ENCODE data around the gene GLIS1. TPM values are rescaled to one million over a fixed set of nuclear protein-coding genes. Genes with fewer than 3 reads are reported as not detected.

Gene GLIS1
- total and polyA plus RNA-seq, 2 experiments from 2014 or later = 0.13 to 1.3 TPM

DNA sequence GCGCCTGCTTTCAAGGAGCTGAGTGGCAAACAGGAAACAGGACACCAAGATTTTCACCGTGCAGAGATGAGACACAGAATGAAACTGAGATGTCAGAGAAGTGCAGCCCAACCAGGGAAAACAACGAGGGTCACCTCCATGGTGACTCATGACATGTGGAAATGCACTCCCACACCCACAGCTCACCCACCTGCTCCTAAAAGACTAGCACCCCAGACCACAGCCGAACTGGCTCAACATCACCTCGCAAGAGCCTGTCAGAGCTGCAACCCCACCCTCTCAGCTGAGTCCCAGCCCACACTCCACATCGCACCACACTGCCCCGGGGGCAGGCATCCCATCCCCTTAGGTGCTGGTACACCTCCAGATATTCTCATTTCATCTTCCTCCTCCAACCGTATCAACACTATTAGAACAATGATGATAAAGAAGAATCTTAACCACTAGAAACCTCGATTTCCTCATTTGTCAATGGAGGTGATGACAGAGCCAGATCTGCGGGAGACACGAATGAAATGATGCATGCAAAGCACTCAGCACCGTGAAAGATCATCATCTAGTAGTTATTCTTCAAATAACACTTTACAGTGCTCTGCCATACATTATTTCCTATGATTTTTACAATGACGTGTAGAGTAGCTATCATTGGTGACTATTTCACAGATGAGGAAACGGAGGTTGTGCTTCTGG lies 176.5 kb downstream of the GLIS1 start:
- DNase-seq (ENCODE audit: low spot score) = no peak
- Histone ChIP-seq H3K4me3 (no peak overlapping the region), H2AFZ (no peak overlapping the region), H3K9me3 (ENCODE audit: low read depth) (no peaks in the 10 kb centered on the region), H3K27me3 (peaks cover 4% of the 10 kb centered on the region), H4K20me1 (ENCODE audit: insufficient read depth, poor library complexity, severe bottlenecking) (no peaks in the 10 kb centered on the region), H3K9me2 (replicated peaks; ENCODE audit: insufficient read depth) (no peaks in the 10 kb centered on the region), H3K4me2 (no peak overlapping the region), H3K36me3 (replicated peaks; ENCODE audit: insufficient read depth, low read depth) (no peaks in the 10 kb centered on the region), H3K4me1 (ENCODE audit: insufficient read depth) (peaks cover 4% of the 10 kb centered on the region), H3K27ac (no peak overlapping the region), H3K79me2 (no peaks in the 10 kb centered on the region)
- TF ChIP-seq, protein P1, sequence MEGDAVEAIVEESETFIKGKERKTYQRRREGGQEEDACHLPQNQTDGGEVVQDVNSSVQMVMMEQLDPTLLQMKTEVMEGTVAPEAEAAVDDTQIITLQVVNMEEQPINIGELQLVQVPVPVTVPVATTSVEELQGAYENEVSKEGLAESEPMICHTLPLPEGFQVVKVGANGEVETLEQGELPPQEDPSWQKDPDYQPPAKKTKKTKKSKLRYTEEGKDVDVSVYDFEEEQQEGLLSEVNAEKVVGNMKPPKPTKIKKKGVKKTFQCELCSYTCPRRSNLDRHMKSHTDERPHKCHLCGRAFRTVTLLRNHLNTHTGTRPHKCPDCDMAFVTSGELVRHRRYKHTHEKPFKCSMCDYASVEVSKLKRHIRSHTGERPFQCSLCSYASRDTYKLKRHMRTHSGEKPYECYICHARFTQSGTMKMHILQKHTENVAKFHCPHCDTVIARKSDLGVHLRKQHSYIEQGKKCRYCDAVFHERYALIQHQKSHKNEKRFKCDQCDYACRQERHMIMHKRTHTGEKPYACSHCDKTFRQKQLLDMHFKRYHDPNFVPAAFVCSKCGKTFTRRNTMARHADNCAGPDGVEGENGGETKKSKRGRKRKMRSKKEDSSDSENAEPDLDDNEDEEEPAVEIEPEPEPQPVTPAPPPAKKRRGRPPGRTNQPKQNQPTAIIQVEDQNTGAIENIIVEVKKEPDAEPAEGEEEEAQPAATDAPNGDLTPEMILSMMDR (IDR thresholded peaks at IDR 0.05; ENCODE audit: poor library complexity) = no peak
- TF ChIP-seq EZH2phosphoT487 (IDR thresholded peaks at IDR 0.05; ENCODE audit: low read depth, severe bottlenecking, unreplicated experiment) (no peak), EZH2 (IDR thresholded peaks at IDR 0.05; ENCODE audit: borderline replicate concordance) (no peak)
- 87% methylated on average over 14 of the region's 14 CpGs for WGBS (ENCODE audit: low lambda C conversion rate, missing lambda C conversion rate)

DNA sequence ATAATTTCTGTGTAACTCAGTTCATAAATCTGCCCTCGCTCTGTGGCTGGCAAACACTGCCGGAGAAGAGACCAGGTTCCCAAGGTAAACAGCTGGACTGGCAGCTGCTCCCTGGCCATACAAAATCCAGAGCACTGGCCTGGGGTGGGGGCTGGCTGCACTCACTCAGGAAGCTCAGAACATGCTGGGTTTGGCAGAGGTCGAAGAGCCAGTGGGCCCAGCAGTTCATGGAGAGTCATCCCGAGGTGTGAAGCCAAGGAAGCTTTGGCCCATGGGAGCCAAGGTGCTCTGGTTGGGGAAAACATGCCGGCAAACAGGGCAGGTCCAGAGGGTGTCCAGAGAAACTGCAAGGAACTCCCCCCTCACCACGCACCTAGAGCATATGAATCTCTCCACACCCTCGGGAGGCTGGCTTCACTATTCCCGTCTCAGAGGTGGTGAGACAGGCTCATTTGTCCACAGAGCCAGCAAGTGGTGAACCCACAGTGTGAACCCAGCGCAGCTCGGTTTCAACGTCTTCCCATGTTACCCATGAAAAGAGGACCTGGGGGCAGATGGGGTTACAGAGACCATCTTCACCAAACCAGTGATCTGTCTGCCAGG lies 177.4 kb downstream of the GLIS1 start:
- WGBS (ENCODE audit: low lambda C conversion rate, missing lambda C conversion rate) = 79% methylated on average over 11 of the region's 11 CpGs
- Histone ChIP-seq H3K27ac (no peak overlapping the region), H3K9me2 (replicated peaks; ENCODE audit: insufficient read depth) (no peaks in the 10 kb centered on the region), H3K9me3 (ENCODE audit: low read depth) (no peaks in the 10 kb centered on the region), H3K4me1 (ENCODE audit: insufficient read depth) (peaks cover 4% of the 10 kb centered on the region), H3K4me3 (no peak overlapping the region), H3K79me2 (no peaks in the 10 kb centered on the region), H2AFZ (no peak overlapping the region), H3K4me2 (no peak overlapping the region), H3K36me3 (replicated peaks; ENCODE audit: insufficient read depth, low read depth) (no peaks in the 10 kb centered on the region), H3K27me3 (peaks cover 4% of the 10 kb centered on the region), H4K20me1 (ENCODE audit: insufficient read depth, poor library complexity, severe bottlenecking) (no peaks in the 10 kb centered on the region)
- TF ChIP-seq EZH2 (IDR thresholded peaks at IDR 0.05; ENCODE audit: borderline replicate concordance) (no peak), EZH2phosphoT487 (IDR thresholded peaks at IDR 0.05; ENCODE audit: low read depth, severe bottlenecking, unreplicated experiment) (no peak)
- TF ChIP-seq, protein P1 (IDR thresholded peaks at IDR 0.05; ENCODE audit: poor library complexity) = no peak
- DNase-seq (ENCODE audit: low spot score) = no peak

DNA sequence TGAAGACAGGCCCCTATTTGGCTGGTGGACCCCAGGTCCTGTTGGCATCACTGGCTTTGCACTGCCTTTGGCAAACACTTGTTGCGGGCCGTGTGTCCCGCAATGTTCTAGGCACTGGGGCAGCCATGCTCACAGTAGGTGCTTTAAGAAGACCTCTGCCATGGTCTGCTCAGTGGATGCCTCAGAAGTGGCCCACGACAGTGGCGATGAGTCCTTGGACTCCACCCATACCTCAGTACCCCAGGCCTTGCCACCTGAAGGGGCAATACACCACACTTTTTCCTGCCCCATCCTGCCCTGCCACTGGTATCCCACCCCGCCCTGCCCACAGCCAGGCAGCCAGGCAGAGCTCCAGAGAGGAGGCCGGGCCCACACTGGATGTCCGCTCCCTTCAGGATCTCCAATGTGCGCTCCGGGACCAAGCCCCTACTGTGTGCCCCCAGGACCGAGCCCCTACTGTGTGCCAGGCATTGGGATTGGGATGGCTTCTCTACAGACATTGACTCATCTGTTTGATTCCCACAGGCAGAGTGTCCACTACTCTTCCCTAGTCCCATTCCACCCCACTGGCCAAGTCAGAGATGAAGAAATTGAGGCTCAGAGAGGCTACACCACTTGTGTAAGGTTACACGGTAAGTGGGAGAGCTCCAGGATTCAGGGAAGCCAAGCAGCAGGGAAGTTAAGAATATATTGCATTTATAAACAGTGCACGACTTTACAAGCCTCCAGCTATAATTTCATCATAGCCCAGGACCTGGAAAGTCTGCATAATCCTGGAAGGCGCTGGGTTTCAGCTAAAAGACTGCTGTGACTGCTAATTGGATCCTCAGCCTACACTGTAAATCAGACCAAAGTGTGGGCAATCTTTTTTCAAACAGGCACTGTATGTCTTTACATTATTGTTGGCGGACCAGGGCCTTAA lies 178.1 kb downstream of the GLIS1 start:
- Histone ChIP-seq H4K20me1 (ENCODE audit: insufficient read depth, poor library complexity, severe bottlenecking) (no peaks in the 10 kb centered on the region), H3K79me2 (no peaks in the 10 kb centered on the region), H3K36me3 (replicated peaks; ENCODE audit: insufficient read depth, low read depth) (no peaks in the 10 kb centered on the region), H3K4me1 (ENCODE audit: insufficient read depth) (peaks cover 4% of the 10 kb centered on the region), H3K27me3 (peaks cover 4% of the 10 kb centered on the region), H3K9me3 (ENCODE audit: low read depth) (no peaks in the 10 kb centered on the region), H3K4me2 (no peak overlapping the region), H2AFZ (no peak overlapping the region), H3K27ac (no peak overlapping the region), H3K4me3 (no peak overlapping the region), H3K9me2 (replicated peaks; ENCODE audit: insufficient read depth) (no peaks in the 10 kb centered on the region)
- WGBS (ENCODE audit: low lambda C conversion rate, missing lambda C conversion rate) = 86% methylated on average over 15 of the region's 15 CpGs
- no peak for TF ChIP-seq EZH2 (IDR thresholded peaks at IDR 0.05; ENCODE audit: borderline replicate concordance)
- TF ChIP-seq, protein P1 (IDR thresholded peaks at IDR 0.05; ENCODE audit: poor library complexity) = no peak
- TF ChIP-seq EZH2phosphoT487 (IDR thresholded peaks at IDR 0.05; ENCODE audit: low read depth, severe bottlenecking, unreplicated experiment) = no peak
- no peak for DNase-seq (ENCODE audit: low spot score)
